GM21529 (cell line): ENCODE results near the gene OR2K2.
"Not testable (repeated sequence)": the region's sequence is repeated elsewhere in the genome, so short reads cannot be mapped to it uniquely, and the experiment has no call there.

ENCODE experiments used
- ATAC-seq: cut with Tn5 transposase; IDR thresholded peaks from one replicate; pipeline ENCODE4 v1.9.1; 2021; ENCODE audit not compliant: unreplicated experiment

The OR2K2 gene

GRCh38 chr9:111298111-111298510 is 31.9 kb downstream of the OR2K2 start:
- ATAC-seq, result no peak

- no peak for ATAC-seq
Measured at GRCh38 chr9:111297066-111297824, 32.8 kb downstream of the OR2K2 start.

GRCh38 chr9:111294691-111295451 is 35.2 kb downstream of the OR2K2 start:
- ATAC-seq, result no peak

GRCh38 chr9:111287127-111287526 is 42.9 kb downstream of the OR2K2 start:
- no peak for ATAC-seq

- no peak for ATAC-seq
Measured at GRCh38 chr9:111284703-111285102, 45.3 kb downstream of the OR2K2 start.

GRCh38 chr9:111282845-111283244 is 47.2 kb downstream of the OR2K2 start:
- no peak for ATAC-seq

- ATAC-seq, result not testable (repeated sequence)
Measured at GRCh38 chr9:111280795-111281194, 49.2 kb downstream of the OR2K2 start.
